ENCODE measurements around the gene PRKAG2.
"Not testable (repeated sequence)": the region's sequence is repeated elsewhere in the genome, so short reads cannot be mapped to it uniquely, and the experiment has no call there.

Gene PRKAG2

GRCh38 chr7:151573046-151573445, 303.9 kb downstream of the PRKAG2 start:
- H3K79me1 ChIP-seq (ENCODE audit: low read length); H2BK120ac ChIP-seq (ENCODE audit: insufficient read depth, low read length, poor library complexity); H3K9me3 ChIP-seq (ENCODE audit: insufficient read depth, low read depth, low read length); H3K36me3 ChIP-seq (ENCODE audit: control insufficient read depth in 1 of 2, insufficient read depth in 2 of 2, low read length in 2 of 2); H3K4me1 ChIP-seq (ENCODE audit: control insufficient read depth in 1 of 2, insufficient read depth in 2 of 2, low read length in 2 of 2); H3K4me2 ChIP-seq (ENCODE audit: low read length); H3K14ac ChIP-seq (ENCODE audit: low read length); H3K4ac ChIP-seq (ENCODE audit: low read depth, low read length); H2BK12ac ChIP-seq (ENCODE audit: low read length); H2BK5ac ChIP-seq (ENCODE audit: low read depth, low read length, poor library complexity); H2AK5ac ChIP-seq (ENCODE audit: low read length); H3K79me2 ChIP-seq (ENCODE audit: control insufficient read depth, insufficient read depth, low read length, poor library complexity); H4K12ac ChIP-seq (ENCODE audit: low read depth, low read length); H3K4me3 ChIP-seq (ENCODE audit: low read depth, low read length); H3K23ac ChIP-seq (ENCODE audit: low read length); H3K18ac ChIP-seq (ENCODE audit: low read length); H2AFZ ChIP-seq (ENCODE audit: insufficient read depth, low read length, poor library complexity); H4K91ac ChIP-seq (ENCODE audit: low read depth, low read length); H3K9ac ChIP-seq (ENCODE audit: low read length); H3K27ac ChIP-seq (ENCODE audit: low read depth, low read length); H4K8ac ChIP-seq (ENCODE audit: low read depth, low read length); H3K27me3 ChIP-seq (ENCODE audit: insufficient read depth, low read length): not testable (repeated sequence)
- DNase-seq = peak; percentile 74 to 83
- WGBS (ENCODE audit: extremely low coverage, insufficient coverage, insufficient read length) = no CpG with 5 or more reads among the region's 3 CpGs

GRCh38 chr7:151572136-151572535, 304.8 kb downstream of the PRKAG2 start:
- no peak overlapping the region for H4K12ac ChIP-seq (ENCODE audit: low read depth, low read length)
- no peak for DNase-seq
- H3K36me3 ChIP-seq (ENCODE audit: control insufficient read depth in 1 of 2, insufficient read depth in 2 of 2, low read length in 2 of 2) = peaks cover 7 to 8% of the 10 kb centered on the region in 2 experiments
- no peaks in the 10 kb centered on the region for H3K79me2 ChIP-seq (ENCODE audit: control insufficient read depth, insufficient read depth, low read length, poor library complexity)
- no peak overlapping the region for H3K9ac ChIP-seq (ENCODE audit: low read length)
- no peak overlapping the region for H3K4ac ChIP-seq (ENCODE audit: low read depth, low read length)
- H3K27ac ChIP-seq (ENCODE audit: low read depth, low read length) = no peak overlapping the region
- no CpG with 5 or more reads among the region's 2 CpGs for WGBS (ENCODE audit: extremely low coverage, insufficient coverage, insufficient read length)
- no peak overlapping the region for H2AK5ac ChIP-seq (ENCODE audit: low read length)
- no peaks in the 10 kb centered on the region for H3K79me1 ChIP-seq (ENCODE audit: low read length)
- H3K4me1 ChIP-seq (ENCODE audit: control insufficient read depth in 1 of 2, insufficient read depth in 2 of 2, low read length in 2 of 2) = peaks cover under 1% of the 10 kb centered on the region in 2 experiments
- no peak overlapping the region for H4K91ac ChIP-seq (ENCODE audit: low read depth, low read length)
- H2BK5ac ChIP-seq (ENCODE audit: low read depth, low read length, poor library complexity) = no peak overlapping the region
- H2BK120ac ChIP-seq (ENCODE audit: insufficient read depth, low read length, poor library complexity) = no peak overlapping the region
- no peaks in the 10 kb centered on the region for H3K27me3 ChIP-seq (ENCODE audit: insufficient read depth, low read length)
- H3K9me3 ChIP-seq (ENCODE audit: insufficient read depth, low read depth, low read length) = no peaks in the 10 kb centered on the region
- H2BK12ac ChIP-seq (ENCODE audit: low read length) = no peak overlapping the region
- no peak overlapping the region for H3K18ac ChIP-seq (ENCODE audit: low read length)
- H2AFZ ChIP-seq (ENCODE audit: insufficient read depth, low read length, poor library complexity) = no peak overlapping the region
- no peak overlapping the region for H3K4me3 ChIP-seq (ENCODE audit: low read depth, low read length)
- H3K14ac ChIP-seq (ENCODE audit: low read length) = no peak overlapping the region
- no peak overlapping the region for H4K8ac ChIP-seq (ENCODE audit: low read depth, low read length)
- no peak overlapping the region for H3K23ac ChIP-seq (ENCODE audit: low read length)
- no peak overlapping the region for H3K4me2 ChIP-seq (ENCODE audit: low read length)

GRCh38 chr7:151571471-151571870, 305.4 kb downstream of the PRKAG2 start:
- Histone ChIP-seq H3K36me3 (ENCODE audit: control insufficient read depth in 1 of 2, insufficient read depth in 2 of 2, low read length in 2 of 2) (peaks cover 7 to 8% of the 10 kb centered on the region in 2 experiments), H2AK5ac (ENCODE audit: low read length) (no peak overlapping the region), H3K4me1 (ENCODE audit: control insufficient read depth in 1 of 2, insufficient read depth in 2 of 2, low read length in 2 of 2) (peaks cover 2% of the 10 kb centered on the region in 2 experiments), H2BK120ac (ENCODE audit: insufficient read depth, low read length, poor library complexity) (no peak overlapping the region), H3K9ac (ENCODE audit: low read length) (no peak overlapping the region), H3K18ac (ENCODE audit: low read length) (no peak overlapping the region), H2AFZ (ENCODE audit: insufficient read depth, low read length, poor library complexity) (no peak overlapping the region), H3K23ac (ENCODE audit: low read length) (no peak overlapping the region), H3K4me2 (ENCODE audit: low read length) (no peak overlapping the region), H3K14ac (ENCODE audit: low read length) (no peak overlapping the region), H3K79me1 (ENCODE audit: low read length) (no peaks in the 10 kb centered on the region), H4K8ac (ENCODE audit: low read depth, low read length) (no peak overlapping the region), H3K4ac (ENCODE audit: low read depth, low read length) (no peak overlapping the region), H4K91ac (ENCODE audit: low read depth, low read length) (no peak overlapping the region), H3K4me3 (ENCODE audit: low read depth, low read length) (no peak overlapping the region), H4K12ac (ENCODE audit: low read depth, low read length) (no peak overlapping the region), H3K27ac (ENCODE audit: low read depth, low read length) (no peak overlapping the region), H3K27me3 (ENCODE audit: insufficient read depth, low read length) (no peaks in the 10 kb centered on the region), H2BK12ac (ENCODE audit: low read length) (no peak overlapping the region), H3K9me3 (ENCODE audit: insufficient read depth, low read depth, low read length) (no peaks in the 10 kb centered on the region), H3K79me2 (ENCODE audit: control insufficient read depth, insufficient read depth, low read length, poor library complexity) (no peaks in the 10 kb centered on the region), H2BK5ac (ENCODE audit: low read depth, low read length, poor library complexity) (no peak overlapping the region)
- WGBS (ENCODE audit: extremely low coverage, insufficient coverage, insufficient read length) = no CpG with 5 or more reads among the region's 5 CpGs
- DNase-seq = no peak

GRCh38 chr7:151570366-151570915, 306.5 kb downstream of the PRKAG2 start:
- Histone ChIP-seq H3K27me3 (ENCODE audit: insufficient read depth, low read length) (no peaks in the 10 kb centered on the region), H2BK5ac (ENCODE audit: low read depth, low read length, poor library complexity) (no peak overlapping the region), H3K14ac (ENCODE audit: low read length) (no peak overlapping the region), H4K91ac (ENCODE audit: low read depth, low read length) (no peak overlapping the region), H3K9ac (ENCODE audit: low read length) (no peak overlapping the region), H3K4me3 (ENCODE audit: low read depth, low read length) (no peak overlapping the region), H4K12ac (ENCODE audit: low read depth, low read length) (no peak overlapping the region), H2BK120ac (ENCODE audit: insufficient read depth, low read length, poor library complexity) (no peak overlapping the region), H3K79me2 (ENCODE audit: control insufficient read depth, insufficient read depth, low read length, poor library complexity) (no peaks in the 10 kb centered on the region), H3K27ac (ENCODE audit: low read depth, low read length) (no peak overlapping the region), H3K4me2 (ENCODE audit: low read length) (no peak overlapping the region), H3K36me3 (ENCODE audit: control insufficient read depth in 1 of 2, insufficient read depth in 2 of 2, low read length in 2 of 2) (peaks cover 7 to 8% of the 10 kb centered on the region in 2 experiments), H3K9me3 (ENCODE audit: insufficient read depth, low read depth, low read length) (no peaks in the 10 kb centered on the region), H3K4ac (ENCODE audit: low read depth, low read length) (no peak overlapping the region), H4K8ac (ENCODE audit: low read depth, low read length) (no peak overlapping the region), H2AFZ (ENCODE audit: insufficient read depth, low read length, poor library complexity) (no peak overlapping the region), H3K4me1 (ENCODE audit: control insufficient read depth in 1 of 2, insufficient read depth in 2 of 2, low read length in 2 of 2) (peaks cover 2% of the 10 kb centered on the region in 2 experiments), H2BK12ac (ENCODE audit: low read length) (no peak overlapping the region), H2AK5ac (ENCODE audit: low read length) (no peak overlapping the region), H3K23ac (ENCODE audit: low read length) (no peak overlapping the region), H3K18ac (ENCODE audit: low read length) (no peak overlapping the region), H3K79me1 (ENCODE audit: low read length) (no peaks in the 10 kb centered on the region)
- no peak for DNase-seq

All from trophoblast cell (in vitro differentiated cells and primary cell).